HG03342 (cell line): Measurements from ENCODE around the gene CABP4.
"Not testable (repeated sequence)": the region's sequence is repeated elsewhere in the genome, so short reads cannot be mapped to it uniquely, and the experiment has no call there.

Source experiments
- ATAC-seq: cut with Tn5 transposase; IDR thresholded peaks from one replicate; pipeline ENCODE4 v1.9.1; 2021; ENCODE audit warnings: mild to moderate bottlenecking, moderate library complexity; ENCODE audit not compliant: unreplicated experiment

CABP4 gene

GRCh38 chr11:67476692-67477091 lies 21.5 kb downstream of the CABP4 start:
- ATAC-seq: not testable (repeated sequence)

- ATAC-seq: not testable (repeated sequence)
Measured at GRCh38 chr11:67477344-67478050, 22.3 kb downstream of the CABP4 start.

GRCh38 chr11:67482275-67482826 lies 27.2 kb downstream of the CABP4 start:
- peak; percentile 1 for ATAC-seq

- ATAC-seq: peak; percentile 66
Measured at GRCh38 chr11:67482827-67483798, 28.0 kb downstream of the CABP4 start, which contains the start of gene AIP. TSS of gene AIP (plus strand) at chr11:67483026. CDS start at chr11:67483159, 133 bp downstream.

GRCh38 chr11:67483831-67484665 lies 28.9 kb downstream of the CABP4 start:
- no peak for ATAC-seq

- no peak for ATAC-seq
Measured at GRCh38 chr11:67484847-67485311, 29.7 kb downstream of the CABP4 start.

GRCh38 chr11:67485873-67486361 lies 30.8 kb downstream of the CABP4 start:
- ATAC-seq: not testable (repeated sequence)

GRCh38 chr11:67486481-67487195 lies 31.5 kb downstream of the CABP4 start:
- peak; percentile 32 for ATAC-seq

GRCh38 chr11:67489203-67489884 lies 34.2 kb downstream of the CABP4 start:
- no peak for ATAC-seq

GRCh38 chr11:67489885-67490726 lies 35.0 kb downstream of the CABP4 start:
- no peak for ATAC-seq

GRCh38 chr11:67490727-67491065 lies 35.5 kb downstream of the CABP4 start:
- no peak for ATAC-seq

GRCh38 chr11:67491276-67492068 lies 36.3 kb downstream of the CABP4 start:
- no peak for ATAC-seq

- no peak for ATAC-seq
Measured at GRCh38 chr11:67492069-67492727, 37.0 kb downstream of the CABP4 start.

GRCh38 chr11:67492801-67493547 lies 37.8 kb downstream of the CABP4 start:
- no peak for ATAC-seq

- ATAC-seq: no peak
Measured at GRCh38 chr11:67493548-67494370, 38.6 kb downstream of the CABP4 start.
